ENCODE measurements around the gene PITHD1.

GRCh38 chr1:23732363-23733224, 45.6 kb upstream of the PITHD1 start:
- TF ChIP-seq POLR2AphosphoS5 (IDR thresholded peaks at IDR 0.05) (no peak), POLR2A (IDR thresholded peaks at IDR 0.05) (no peak)

Measured in stomach (tissue), 4 donors.